Measurements from ENCODE around the gene AMOT.

GRCh38 chrX:112822892-112823291 is 17.7 kb downstream of the AMOT start:
- TF ChIP-seq, protein P1, sequence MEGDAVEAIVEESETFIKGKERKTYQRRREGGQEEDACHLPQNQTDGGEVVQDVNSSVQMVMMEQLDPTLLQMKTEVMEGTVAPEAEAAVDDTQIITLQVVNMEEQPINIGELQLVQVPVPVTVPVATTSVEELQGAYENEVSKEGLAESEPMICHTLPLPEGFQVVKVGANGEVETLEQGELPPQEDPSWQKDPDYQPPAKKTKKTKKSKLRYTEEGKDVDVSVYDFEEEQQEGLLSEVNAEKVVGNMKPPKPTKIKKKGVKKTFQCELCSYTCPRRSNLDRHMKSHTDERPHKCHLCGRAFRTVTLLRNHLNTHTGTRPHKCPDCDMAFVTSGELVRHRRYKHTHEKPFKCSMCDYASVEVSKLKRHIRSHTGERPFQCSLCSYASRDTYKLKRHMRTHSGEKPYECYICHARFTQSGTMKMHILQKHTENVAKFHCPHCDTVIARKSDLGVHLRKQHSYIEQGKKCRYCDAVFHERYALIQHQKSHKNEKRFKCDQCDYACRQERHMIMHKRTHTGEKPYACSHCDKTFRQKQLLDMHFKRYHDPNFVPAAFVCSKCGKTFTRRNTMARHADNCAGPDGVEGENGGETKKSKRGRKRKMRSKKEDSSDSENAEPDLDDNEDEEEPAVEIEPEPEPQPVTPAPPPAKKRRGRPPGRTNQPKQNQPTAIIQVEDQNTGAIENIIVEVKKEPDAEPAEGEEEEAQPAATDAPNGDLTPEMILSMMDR (IDR thresholded peaks at IDR 0.05): no peak
- TF ChIP-seq POLR2A (IDR thresholded peaks at IDR 0.05): no peak

Measured in body of pancreas (tissue), 4 donors.